Uterus (tissue), 4 donors: ENCODE measurements around the gene HAPLN2. TPM values are rescaled to one million over a fixed set of nuclear protein-coding genes. Genes with fewer than 3 reads are reported as not detected.

ENCODE experiments used
- DNase-seq, 2 donors: peaks; one replicate each; pipeline ENCODE4 v3.0.0-alpha.2; 2019 to 2020
- H3K27ac ChIP-seq, 2 donors: fragments of 200-600 bp; sonication (generic); 1 replicate in 1 of 2; 2 replicates in 1 of 2; pipeline ENCODE4 v1.5.1; 2016 to 2018
- H3K27me3 ChIP-seq, 2 donors: fragments of 200-600 bp; sonication (generic); one replicate each; pipeline ENCODE4 v1.5.1; 2018 to 2019; ENCODE audit warnings: control low read depth in 1 of 2
- H3K36me3 ChIP-seq, 2 donors: fragments of 200-600 bp; sonication (generic); one replicate each; pipeline ENCODE4 v1.5.1; 2019; ENCODE audit warnings: control low read depth in 1 of 2
- H3K4me1 ChIP-seq, 2 donors: fragments of 200-600 bp; sonication (generic); one replicate each; pipeline ENCODE4 v1.5.1; 2018 to 2019; ENCODE audit warnings: control low read depth in 1 of 2
- H3K4me3 ChIP-seq, 2 donors: fragments of 200-600 bp; sonication (generic); 1 replicate in 1 of 2; 2 replicates in 1 of 2; pipeline ENCODE4 v1.5.1; 2018 to 2019; ENCODE audit warnings: mild to moderate bottlenecking in 1 of 2
- H3K9me3 ChIP-seq, 2 donors: fragments of 200-600 bp; sonication (generic); one replicate each; pipeline ENCODE4 v1.5.1; 2019; ENCODE audit warnings: control low read depth in 1 of 2
- CTCF ChIP-seq, 4 experiments: fragments of 200-600 bp in 2 of 4; fragments of 450-650 bp in 2 of 4; sonication (generic) in 2 of 4; IDR thresholded peaks; one replicate each; pipeline ENCODE4 v1.5.1; 2016 to 2019; ENCODE audit warnings: antibody characterized with exemption in 4 of 4, mild to moderate bottlenecking in 2 of 4, moderate library complexity in 1 of 4
- POLR2A ChIP-seq, 2 donors: fragments of 450-650 bp; IDR thresholded peaks; one replicate each; pipeline ENCODE4 v1.6.1; 2016; ENCODE audit warnings: antibody characterized with exemption in 2 of 2, mild to moderate bottlenecking in 1 of 2, moderate library complexity in 1 of 2
- intact Hi-C: fragments of 100-400 bp; cut with DNase I; formaldehyde crosslinking; loops from one replicate; pipeline ENCODE4 v1.15.1; 2023; ENCODE audit warnings: low total_unique reads
- total RNA-seq, 4 donors: library from RNA; depleted of rRNA in 3 of 4; stranded (reverse); fragments of >200 nt in 3 of 4; gene quantifications; one replicate each; pipeline versions ENCODE4 v1.1.0 to v1.2.4, GENCODE V29; 2014 to 2023
- donor health status: DM: yes; HTN: yes; CAD: no.

Gene HAPLN2
- total RNA-seq, 4 donors from 2014 or later = 0.77 to 3.9 TPM; not detected in 2

- Histone ChIP-seq H3K4me3 (no peak overlapping the region), H3K9me3 (no peaks in the 10 kb centered on the region), H3K4me1 (peaks cover 0 to 5% of the 10 kb centered on the region in 2 donors), H3K36me3 (no peaks in the 10 kb centered on the region), H3K27me3 (no peaks in the 10 kb centered on the region), H3K27ac (no peak overlapping the region)
- TF ChIP-seq CTCF (IDR thresholded peaks at IDR 0.05) (no peak), POLR2A (IDR thresholded peaks at IDR 0.05) (no peak)
- DNase-seq = no peak
- intact Hi-C loops = no loop called here
These were observed 45.1 kb upstream of the HAPLN2 start for GRCh38 chr1:156574039-156574633.

- Histone ChIP-seq H3K27ac (no peak overlapping the region), H3K4me1 (no peaks in the 10 kb centered on the region), H3K9me3 (no peaks in the 10 kb centered on the region), H3K36me3 (no peaks in the 10 kb centered on the region), H3K4me3 (no peak overlapping the region), H3K27me3 (no peaks in the 10 kb centered on the region)
- TF ChIP-seq CTCF (IDR thresholded peaks at IDR 0.05) (no peak), POLR2A (IDR thresholded peaks at IDR 0.05) (no peak)
- DNase-seq = no peak
- intact Hi-C loops = no loop called here
These were observed 41.7 kb upstream of the HAPLN2 start for GRCh38 chr1:156577550-156577949.

GRCh38 chr1:156578055-156578454 is 41.2 kb upstream of the HAPLN2 start:
- Histone ChIP-seq H3K4me3 (no peak overlapping the region), H3K36me3 (no peaks in the 10 kb centered on the region), H3K27me3 (no peaks in the 10 kb centered on the region), H3K9me3 (no peaks in the 10 kb centered on the region), H3K4me1 (no peaks in the 10 kb centered on the region), H3K27ac (no peak overlapping the region)
- TF ChIP-seq CTCF (IDR thresholded peaks at IDR 0.05) (no peak), POLR2A (IDR thresholded peaks at IDR 0.05) (no peak)
- no peak for DNase-seq
- intact Hi-C loops = no loop called here

GRCh38 chr1:156579472-156579871 is 39.7 kb upstream of the HAPLN2 start, which contains the start of gene TTC24:
TTC24 (plus strand) TSS chr1:156579723; CDS start chr1:156581365, 1,642 bp downstream.
- no peak within 1 kb of the TSS for H3K4me3 ChIP-seq
- no peak for TF ChIP-seq CTCF (IDR thresholded peaks at IDR 0.05)
- TF ChIP-seq POLR2A (IDR thresholded peaks at IDR 0.05) = no peak
- no peaks in the 10 kb centered on the region for H3K27me3 ChIP-seq
- no peak for DNase-seq
- H3K9me3 ChIP-seq = no peaks in the 10 kb centered on the region
- no peaks in the 10 kb centered on the region for H3K4me1 ChIP-seq
- intact Hi-C loops = no loop called here
- no peaks in the 10 kb centered on the region for H3K36me3 ChIP-seq
- H3K27ac ChIP-seq = no peak within 1 kb of the TSS

GRCh38 chr1:156581661-156582387 is 37.4 kb upstream of the HAPLN2 start:
- TF ChIP-seq POLR2A (IDR thresholded peaks at IDR 0.05) = no peak
- H3K36me3 ChIP-seq = no peaks in the 10 kb centered on the region
- intact Hi-C loops = no loop called here

More at GRCh38 chr1:156581661-156582387, 37.4 kb upstream of the HAPLN2 start:
- H3K4me3 ChIP-seq = no peak overlapping the region
- H3K27me3 ChIP-seq = no peaks in the 10 kb centered on the region
- no peaks in the 10 kb centered on the region for H3K4me1 ChIP-seq
- no peak overlapping the region for H3K27ac ChIP-seq
- DNase-seq = no peak
- no peaks in the 10 kb centered on the region for H3K9me3 ChIP-seq
